ENCODE data around the gene DCBLD1. TPM values are rescaled to one million over a fixed set of nuclear protein-coding genes. Genes with fewer than 3 reads are reported as not detected.

Gene DCBLD1
- total and polyA plus RNA-seq, 2 of the 13 experiments (the other 11 are each of a cell fraction or from before 2014, with no cell fraction given), result 23.2 to 41.5 TPM

GRCh38 chr6:117482240-117483003 lies at the start of gene DCBLD1 (continued):
- TF ChIP-seq CREB1 (IDR thresholded peaks at IDR 0.05) (peak; percentile 17; the same call in 1 of the 2 replicates), CREB1 (CRISPR knock-in tag; IDR thresholded peaks at IDR 0.05) (no peak), POLR2AphosphoS5 (IDR thresholded peaks at IDR 0.05; ENCODE audit: low read depth, low read length) (peak; percentile 16; the same call in 1 of the 2 replicates), ZNF775 (CRISPR knock-in tag; IDR thresholded peaks at IDR 0.05; ENCODE audit: borderline replicate concordance) (no peak), ISL2 (CRISPR knock-in tag; IDR thresholded peaks at IDR 0.05) (0 out of 2 replicates have a peak, but pooled peaks have one; percentile 17), ZNF784 (CRISPR knock-in tag; IDR thresholded peaks at IDR 0.05; ENCODE audit: borderline replicate concordance) (no peak; the same call in 1 of the 2 replicates), ZEB1 (IDR thresholded peaks at IDR 0.05; ENCODE audit: insufficient replicate concordance, low read depth) (peak; percentile 90), TEAD2 (CRISPR knock-in tag; IDR thresholded peaks at IDR 0.05) (no peak), KDM1A (CRISPR knock-in tag; IDR thresholded peaks at IDR 0.05) (peak; percentile 49; the same call in 1 of the 2 replicates), RFX3 (CRISPR knock-in tag; IDR thresholded peaks at IDR 0.05) (no peak), STAG1 (CRISPR knock-in tag; IDR thresholded peaks at IDR 0.05) (peak; percentile 22; the same call in 1 of the 2 replicates), MAFF (IDR thresholded peaks at IDR 0.05; ENCODE audit: low read depth, low read length) (no peak), HBP1 (CRISPR knock-in tag; IDR thresholded peaks at IDR 0.05; ENCODE audit: low read depth) (peak; percentile 79), SOX13 (IDR thresholded peaks at IDR 0.05) (no peak), SOX13 (CRISPR knock-in tag; conservative IDR thresholded peaks at IDR 0.05 in 1 of 2, IDR thresholded peaks at IDR 0.05 in 1 of 2) (peak in 1 of 2 experiments; percentile 58; a peak in 1 of 4 replicates), BRF2 (CRISPR knock-in tag; IDR thresholded peaks at IDR 0.05) (no peak; the same call in 1 of the 2 replicates), FUBP1 (CRISPR knock-in tag; IDR thresholded peaks at IDR 0.05; ENCODE audit: borderline replicate concordance) (no peak), MXD4 (CRISPR knock-in tag; IDR thresholded peaks at IDR 0.05) (peak; percentile 89), ZNF354B (CRISPR knock-in tag; IDR thresholded peaks at IDR 0.05) (no peak), ZBTB26 (CRISPR knock-in tag; IDR thresholded peaks at IDR 0.05; ENCODE audit: borderline replicate concordance) (peak; percentile 27; the same call in 1 of the 2 replicates), HMG20A (CRISPR knock-in tag; IDR thresholded peaks at IDR 0.05; ENCODE audit: borderline replicate concordance) (0 out of 2 replicates have a peak, but pooled peaks have one; percentile 16)
